ENCODE results near the gene ZBTB18. TPM values are rescaled to one million over a fixed set of nuclear protein-coding genes. Genes with fewer than 3 reads are reported as not detected.

ZBTB18 gene
- total RNA-seq, 4 donors from 2014 or later: 3.8 to 8.8 (median 6.7) TPM

GRCh38 chr1:244027491-244028145 lies 23.5 kb upstream of the ZBTB18 start:
- H3K9me3 ChIP-seq: no peaks in the 10 kb centered on the region
- no peak overlapping the region for H3K4me3 ChIP-seq
- no peaks in the 10 kb centered on the region for H3K27me3 ChIP-seq
- intact Hi-C loops (cut with DNase I): no loop called here
- no peaks in the 10 kb centered on the region for H3K36me3 ChIP-seq
- H3K27ac ChIP-seq: no peak overlapping the region
- DNase-seq: no peak
- no peaks in the 10 kb centered on the region for H3K4me1 ChIP-seq
- TF ChIP-seq CTCF (IDR thresholded peaks at IDR 0.05) (no peak), POLR2A (IDR thresholded peaks at IDR 0.05) (no peak)
- WGBS, 2 donors: 78 to 79% methylated on average over 10 to 16 of the region's 17 CpGs

- DNase-seq: no peak
- no peak for TF ChIP-seq POLR2A (IDR thresholded peaks at IDR 0.05)
- no peak for TF ChIP-seq CTCF (IDR thresholded peaks at IDR 0.05)
- Histone ChIP-seq H3K36me3 (no peaks in the 10 kb centered on the region), H3K9me3 (no peaks in the 10 kb centered on the region), H3K27ac (no peak overlapping the region), H3K27me3 (no peaks in the 10 kb centered on the region), H3K4me1 (no peaks in the 10 kb centered on the region), H3K4me3 (no peak overlapping the region)
- WGBS, 2 donors: 68 to 80% methylated on average over 3 of the region's 3 CpGs
- intact Hi-C loops (cut with DNase I): no loop called here
These were observed 22.4 kb upstream of the ZBTB18 start for GRCh38 chr1:244028701-244029100.

DNA sequence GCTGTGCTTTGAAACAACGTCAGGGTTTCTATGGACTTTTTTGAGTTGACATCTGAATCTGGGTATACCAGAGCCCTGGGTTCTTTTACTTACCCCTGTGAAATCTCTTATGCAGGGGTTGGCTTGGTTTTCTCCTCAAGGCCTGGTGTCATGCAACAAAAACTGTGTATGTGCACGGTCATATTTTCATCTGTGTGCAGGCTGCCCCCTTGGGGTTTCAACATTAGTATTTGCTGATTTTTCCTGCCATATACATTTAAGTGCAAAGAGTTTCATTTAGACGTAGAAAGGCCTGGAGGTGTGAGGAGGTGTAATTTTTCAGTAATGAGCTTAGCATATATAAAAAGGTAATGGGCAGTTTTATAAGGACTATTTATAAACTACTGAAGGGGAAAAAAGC lies 22.0 kb upstream of the ZBTB18 start:
- DNase-seq: no peak
- Histone ChIP-seq H3K27me3 (no peaks in the 10 kb centered on the region), H3K36me3 (no peaks in the 10 kb centered on the region), H3K4me1 (no peaks in the 10 kb centered on the region), H3K27ac (no peak overlapping the region), H3K4me3 (no peak overlapping the region), H3K9me3 (no peaks in the 10 kb centered on the region)
- WGBS, 2 donors: 58 to 66% methylated on average over 3 of the region's 3 CpGs
- intact Hi-C loops (cut with DNase I): no loop called here
- TF ChIP-seq CTCF (IDR thresholded peaks at IDR 0.05): no peak
- TF ChIP-seq POLR2A (IDR thresholded peaks at IDR 0.05): no peak

- intact Hi-C loops (cut with DNase I): no loop called here
- Histone ChIP-seq H3K27ac (no peak overlapping the region), H3K36me3 (no peaks in the 10 kb centered on the region), H3K27me3 (no peaks in the 10 kb centered on the region), H3K4me1 (no peaks in the 10 kb centered on the region), H3K4me3 (no peak overlapping the region), H3K9me3 (no peaks in the 10 kb centered on the region)
- WGBS, 2 donors: 83 to 84% methylated on average over 13 of the region's 13 CpGs
- DNase-seq: no peak
- TF ChIP-seq CTCF (IDR thresholded peaks at IDR 0.05): no peak
- TF ChIP-seq POLR2A (IDR thresholded peaks at IDR 0.05): no peak
These were observed 20.5 kb upstream of the ZBTB18 start for GRCh38 chr1:244030481-244031040.

DNA sequence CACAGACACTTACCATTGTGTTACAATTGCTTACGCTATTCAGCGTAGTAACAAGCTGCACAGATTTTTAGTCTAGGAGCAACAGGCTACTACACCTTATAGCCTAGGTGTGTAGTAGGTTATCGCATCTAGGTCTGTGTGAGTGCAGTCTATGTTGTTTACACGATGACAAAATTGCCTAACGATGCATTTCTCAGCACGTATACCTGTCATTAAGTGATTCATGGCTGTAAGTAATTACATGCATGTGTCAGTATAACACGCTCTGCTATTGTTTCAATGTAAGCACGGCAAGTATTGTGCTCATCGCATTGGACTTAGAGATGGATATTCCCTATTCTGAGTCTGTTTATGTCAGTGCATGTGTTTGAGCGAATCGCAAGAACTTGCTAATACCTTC lies 15.7 kb upstream of the ZBTB18 start:
- Histone ChIP-seq H3K4me3 (no peak overlapping the region), H3K27ac (no peak overlapping the region), H3K36me3 (no peaks in the 10 kb centered on the region), H3K4me1 (no peaks in the 10 kb centered on the region), H3K27me3 (peaks cover 0 to 8% (median 0%) of the 10 kb centered on the region in 4 donors), H3K9me3 (no peaks in the 10 kb centered on the region)
- intact Hi-C loops (cut with DNase I): no loop called here
- 85 to 90% methylated on average over 11 of the region's 11 CpGs for WGBS, 2 donors
- DNase-seq: no peak
- no peak for TF ChIP-seq POLR2A (IDR thresholded peaks at IDR 0.05)
- TF ChIP-seq CTCF (IDR thresholded peaks at IDR 0.05): no peak
